NOMO-1 treated with DMSO at 0.1 percent for 48 hours (cell line): ENCODE results near the gene SDK1.

Source experiments
- DNase-seq: peaks from one replicate; lab custom pipeline; 2025; ENCODE audit not compliant: unreplicated experiment; lab: John Stamatoyannopoulos, UW

SDK1 gene

GRCh38 chr7:4066206-4066605 lies 765.2 kb downstream of the SDK1 start:
- DNase-seq = no peak

- no peak for DNase-seq
These were observed 765.8 kb downstream of the SDK1 start for GRCh38 chr7:4066626-4067475.

- no peak for DNase-seq
These were observed 766.4 kb downstream of the SDK1 start for GRCh38 chr7:4067476-4067760.

GRCh38 chr7:4067874-4068273 lies 766.8 kb downstream of the SDK1 start:
- no peak for DNase-seq

GRCh38 chr7:4068286-4068685 lies 767.2 kb downstream of the SDK1 start:
- no peak for DNase-seq

- no peak for DNase-seq
These were observed 768.4 kb downstream of the SDK1 start for GRCh38 chr7:4069268-4070095.

GRCh38 chr7:4070214-4070613 lies 769.2 kb downstream of the SDK1 start:
- DNase-seq = no peak

GRCh38 chr7:4071370-4072058 lies 770.5 kb downstream of the SDK1 start:
- no peak for DNase-seq

- no peak for DNase-seq
These were observed 771.3 kb downstream of the SDK1 start for GRCh38 chr7:4072161-4072925.

- DNase-seq = no peak
These were observed 772.0 kb downstream of the SDK1 start for GRCh38 chr7:4073052-4073451.

GRCh38 chr7:4073750-4074149 lies 772.7 kb downstream of the SDK1 start:
- DNase-seq = no peak

- DNase-seq = no peak
These were observed 773.4 kb downstream of the SDK1 start for GRCh38 chr7:4074407-4074806.

- DNase-seq = no peak
These were observed 773.9 kb downstream of the SDK1 start for GRCh38 chr7:4074994-4075393.

GRCh38 chr7:4076701-4077294 lies 775.7 kb downstream of the SDK1 start:
- DNase-seq = no peak

GRCh38 chr7:4077980-4078379 lies 776.9 kb downstream of the SDK1 start:
- DNase-seq = no peak

GRCh38 chr7:4078580-4078979 lies 777.5 kb downstream of the SDK1 start:
- DNase-seq = no peak

GRCh38 chr7:4079366-4079765 lies 778.3 kb downstream of the SDK1 start:
- no peak for DNase-seq

- DNase-seq = no peak
These were observed 778.9 kb downstream of the SDK1 start for GRCh38 chr7:4079956-4080355.

- DNase-seq = no peak
These were observed 779.9 kb downstream of the SDK1 start for GRCh38 chr7:4080954-4081353.

- no peak for DNase-seq
These were observed 782.5 kb downstream of the SDK1 start for GRCh38 chr7:4083513-4083912.

- DNase-seq = no peak
These were observed 783.2 kb downstream of the SDK1 start for GRCh38 chr7:4084271-4084670.
